Stimulated activated CD4-positive, alpha-beta T cell treated with anti-CD3 and anti-CD28 coated beads, Interleukin-4, amount 100 ng/mL, for 24 hours (primary cell): ENCODE measurements around the gene CES4A.
"Not testable (repeated sequence)": the region's sequence is repeated elsewhere in the genome, so short reads cannot be mapped to it uniquely, and the experiment has no call there.

Experiments
- DNase-seq: peaks from one replicate; pipeline ENCODE4 v3.0.0-alpha.2; 2020

Gene CES4A

DNA sequence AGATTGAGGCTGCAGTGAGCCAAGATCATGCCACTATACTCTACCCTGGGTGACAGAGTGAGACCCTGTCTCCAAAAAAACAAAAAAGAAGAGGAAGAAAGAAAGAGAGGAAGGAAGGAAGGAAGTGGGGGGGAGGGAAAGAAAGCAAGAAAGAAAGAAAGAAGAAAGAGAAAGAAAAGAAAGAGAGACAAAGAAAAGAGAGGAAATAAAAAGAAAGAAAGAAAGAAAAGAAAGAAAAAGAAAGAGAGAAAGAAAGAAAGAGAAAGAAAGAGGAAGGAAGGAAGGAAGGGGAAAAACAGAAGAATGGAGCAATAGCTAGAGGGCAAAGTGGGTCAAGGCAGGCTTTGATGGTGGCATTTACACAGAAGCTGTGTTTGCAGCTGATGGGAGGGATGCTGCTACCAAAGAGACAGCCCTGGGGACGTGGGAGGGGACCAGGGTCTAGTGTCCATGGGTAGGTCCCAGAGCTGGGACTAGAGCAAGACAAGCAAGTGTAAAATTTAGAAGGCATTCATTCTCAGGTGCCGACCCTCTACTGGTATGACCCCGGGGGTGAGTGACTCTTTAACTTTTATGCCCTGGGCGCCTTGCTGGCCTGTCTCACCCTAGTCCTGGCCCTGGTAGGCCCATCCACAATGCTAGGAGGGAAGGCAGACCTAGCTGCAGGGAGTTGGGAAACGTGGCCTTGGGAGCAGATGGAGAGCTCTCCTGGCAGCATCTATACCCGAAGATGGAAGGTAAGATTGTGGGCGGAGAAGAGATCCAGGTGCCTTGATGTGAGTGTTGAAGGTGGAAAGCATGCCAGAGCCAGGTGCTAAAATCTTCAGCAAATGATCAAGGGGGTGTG, 29.3 kb upstream of the CES4A start:
- DNase-seq, result no peak

DNA sequence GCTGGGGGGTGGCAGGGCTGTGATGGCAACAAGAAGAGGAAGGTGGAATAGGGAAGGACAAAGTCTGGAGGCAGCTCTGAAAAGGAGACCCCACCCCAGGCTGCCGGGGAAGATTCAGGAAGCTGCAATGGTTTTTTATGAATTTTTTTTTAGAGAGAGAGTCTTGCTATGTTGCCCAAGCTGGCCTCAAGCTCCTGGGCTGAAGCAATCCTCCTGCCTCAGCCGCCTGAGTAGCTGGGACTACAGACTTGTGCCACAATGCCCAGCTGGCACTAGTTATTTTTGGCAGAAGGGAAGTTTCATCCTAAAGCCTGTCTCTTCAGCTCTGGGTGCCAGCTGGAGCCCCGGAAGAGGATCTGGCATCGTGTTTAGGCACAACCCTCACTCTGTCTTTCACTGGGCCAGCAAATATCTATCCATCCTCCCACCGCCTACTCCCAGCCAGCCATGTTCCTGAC, 28.7 kb upstream of the CES4A start:
- DNase-seq, result no peak

DNA sequence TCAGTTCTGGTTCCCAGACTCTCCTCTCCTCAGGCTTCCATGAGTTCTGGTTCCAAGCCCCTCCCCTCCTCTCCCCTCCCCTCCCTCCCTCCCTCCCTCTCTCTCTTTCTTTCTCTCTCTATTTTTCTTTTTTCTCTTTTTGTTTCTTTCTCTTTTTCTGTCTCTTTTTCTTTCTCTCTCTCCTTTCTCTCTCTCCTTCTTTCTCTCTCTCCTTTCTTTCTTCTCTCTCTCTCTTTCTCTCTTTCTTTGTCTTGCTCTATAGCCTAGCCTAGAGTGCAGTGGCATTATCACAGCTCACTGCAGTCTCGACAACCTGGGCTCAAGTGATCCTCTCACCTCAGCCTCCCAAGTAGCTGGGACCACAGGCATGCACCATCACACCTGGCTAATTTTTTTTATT, 28.1 kb upstream of the CES4A start:
- DNase-seq, result no peak

DNA sequence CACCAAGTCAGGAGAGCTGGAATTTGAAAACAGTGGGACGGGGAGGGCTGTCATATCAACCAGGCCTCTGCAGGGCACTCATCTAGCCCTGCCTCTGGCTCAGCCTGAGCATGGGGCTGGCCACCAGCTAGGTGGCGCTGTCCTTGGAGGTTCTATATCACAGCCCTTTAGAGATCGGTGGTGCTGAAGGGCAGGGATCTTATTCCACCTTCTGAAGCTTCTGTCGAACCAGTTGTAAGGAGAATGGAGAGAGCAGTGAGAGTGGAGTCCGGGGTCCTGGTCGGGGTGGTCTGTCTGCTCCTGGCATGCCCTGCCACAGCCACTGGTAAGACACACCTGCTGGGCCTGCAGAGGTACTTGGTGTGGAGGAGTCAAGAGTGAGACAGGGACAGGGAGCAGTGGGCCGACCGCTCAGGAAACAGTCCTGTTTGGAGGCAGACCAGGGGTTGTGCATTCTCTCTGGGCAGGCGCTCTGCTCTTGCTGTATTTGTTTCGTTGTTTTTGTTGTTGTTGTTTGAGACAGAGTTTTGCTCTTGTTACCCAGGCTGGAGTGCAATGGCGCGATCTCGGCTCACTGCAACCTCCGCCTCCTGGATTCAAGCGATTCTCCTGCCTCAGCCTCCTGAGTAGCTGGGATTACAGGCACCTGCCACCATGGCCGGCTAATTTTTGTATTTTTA, 27.2 kb upstream of the CES4A start, which contains the start of gene CES3:
TSS of gene CES3 (plus strand) at position 202 of the 680 bp plus-strand sequence. CDS start at position 244, 42 bp downstream.
- peak; percentile 63 for DNase-seq

GRCh38 chr16:66961914-66962313, 26.5 kb upstream of the CES4A start:
- DNase-seq, result no peak

- no peak for DNase-seq
Measured at GRCh38 chr16:66964049-66964448, 24.3 kb upstream of the CES4A start.

- no peak for DNase-seq
Measured at GRCh38 chr16:66968847-66969246, 19.5 kb upstream of the CES4A start.

- no peak for DNase-seq
Measured at GRCh38 chr16:66970775-66971720, 17.3 kb upstream of the CES4A start.

DNA sequence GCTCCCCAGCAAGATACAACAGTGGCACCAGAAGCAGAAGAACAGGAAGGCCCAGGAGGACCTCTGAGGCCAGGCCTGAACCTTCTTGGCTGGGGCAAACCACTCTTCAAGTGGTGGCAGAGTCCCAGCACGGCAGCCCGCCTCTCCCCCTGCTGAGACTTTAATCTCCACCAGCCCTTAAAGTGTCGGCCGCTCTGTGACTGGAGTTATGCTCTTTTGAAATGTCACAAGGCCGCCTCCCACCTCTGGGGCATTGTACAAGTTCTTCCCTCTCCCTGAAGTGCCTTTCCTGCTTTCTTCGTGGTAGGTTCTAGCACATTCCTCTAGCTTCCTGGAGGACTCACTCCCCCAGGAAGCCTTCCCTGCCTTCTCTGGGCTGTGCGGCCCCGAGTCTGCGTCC, 15.4 kb upstream of the CES4A start:
- no peak for DNase-seq

DNA sequence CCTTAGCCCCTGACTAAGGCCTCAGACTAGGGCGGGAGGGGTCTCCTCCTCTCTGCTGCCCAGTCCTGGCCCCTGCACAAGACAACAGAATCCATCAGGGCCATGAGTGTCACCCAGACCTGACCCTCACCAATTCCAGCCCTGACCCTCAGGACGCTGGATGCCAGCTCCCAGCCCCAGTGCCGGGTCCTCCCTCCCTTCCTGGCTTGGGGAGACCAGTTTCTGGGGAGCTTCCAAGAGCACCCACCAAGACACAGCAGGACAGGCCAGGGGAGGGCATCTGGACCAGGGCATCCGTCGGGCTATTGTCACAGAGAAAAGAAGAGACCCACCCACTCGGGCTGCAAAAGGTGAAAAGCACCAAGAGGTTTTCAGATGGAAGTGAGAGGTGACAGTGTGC, 14.7 kb upstream of the CES4A start:
- no peak for DNase-seq

GRCh38 chr16:66974156-66974931, 14.0 kb upstream of the CES4A start:
- DNase-seq, result not testable (repeated sequence)

DNA sequence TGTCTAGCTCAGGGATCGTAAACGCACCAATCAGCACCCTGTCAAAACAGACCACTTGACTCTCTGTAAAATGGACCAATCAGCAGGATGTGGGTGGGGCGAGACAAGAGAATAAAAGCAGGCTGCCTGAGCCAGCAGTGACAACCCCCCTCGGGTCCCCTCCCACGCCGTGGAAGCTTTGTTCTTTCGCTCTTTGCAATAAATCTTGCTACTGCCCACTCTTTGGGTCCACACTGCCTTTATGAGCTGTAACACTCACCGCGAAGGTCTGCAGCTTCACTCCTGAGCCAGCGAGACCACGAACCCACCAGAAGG, 13.5 kb upstream of the CES4A start:
- peak; percentile 54 for DNase-seq

DNA sequence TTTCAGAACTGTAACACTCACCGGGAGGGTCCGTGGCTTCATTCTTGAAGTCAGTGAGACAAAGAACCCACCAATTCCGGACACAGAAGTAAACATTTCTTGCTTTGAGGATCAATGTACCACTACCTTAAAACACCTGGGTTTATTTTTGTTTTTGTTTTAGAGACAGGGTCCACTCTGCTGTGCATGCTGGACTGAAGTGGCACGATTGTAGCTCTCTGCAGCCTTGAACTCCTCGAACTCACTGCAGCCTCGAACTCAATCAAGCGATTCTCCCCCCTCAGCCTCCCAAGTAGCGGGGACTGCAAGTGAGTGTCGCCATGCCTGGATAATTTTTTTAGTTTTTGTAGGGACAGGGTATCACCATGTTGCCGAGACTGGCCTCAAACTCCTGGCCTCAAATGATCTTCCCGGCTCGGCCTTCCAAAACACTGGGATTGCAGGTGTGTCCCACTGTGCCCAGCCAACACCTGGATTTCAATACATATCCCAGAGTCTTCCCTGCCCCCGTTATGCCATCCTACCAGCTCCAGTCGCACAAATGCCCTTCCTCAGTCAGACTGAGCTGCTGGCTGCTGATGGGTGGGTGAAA, 13.0 kb upstream of the CES4A start:
- no peak for DNase-seq

DNA sequence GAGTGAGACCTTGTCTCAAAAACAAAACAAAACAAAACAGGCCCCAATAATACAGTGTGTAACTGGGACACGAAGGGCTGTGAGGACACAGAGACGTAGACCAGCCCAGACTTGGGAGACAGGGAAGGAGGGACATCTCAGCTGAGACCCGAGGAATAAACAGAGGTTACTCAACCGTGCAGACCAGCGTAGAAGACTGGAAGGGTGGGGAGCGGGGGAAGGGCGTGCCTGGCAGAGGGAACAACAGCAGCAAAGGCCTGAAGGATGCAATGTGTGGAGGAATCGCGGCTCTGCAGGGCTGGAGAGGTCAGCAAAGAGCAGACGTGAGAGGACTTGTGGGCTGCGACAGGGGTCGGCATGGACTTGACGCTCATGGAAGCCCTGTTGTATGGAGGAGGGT, 11.6 kb upstream of the CES4A start:
- DNase-seq, result no peak

DNA sequence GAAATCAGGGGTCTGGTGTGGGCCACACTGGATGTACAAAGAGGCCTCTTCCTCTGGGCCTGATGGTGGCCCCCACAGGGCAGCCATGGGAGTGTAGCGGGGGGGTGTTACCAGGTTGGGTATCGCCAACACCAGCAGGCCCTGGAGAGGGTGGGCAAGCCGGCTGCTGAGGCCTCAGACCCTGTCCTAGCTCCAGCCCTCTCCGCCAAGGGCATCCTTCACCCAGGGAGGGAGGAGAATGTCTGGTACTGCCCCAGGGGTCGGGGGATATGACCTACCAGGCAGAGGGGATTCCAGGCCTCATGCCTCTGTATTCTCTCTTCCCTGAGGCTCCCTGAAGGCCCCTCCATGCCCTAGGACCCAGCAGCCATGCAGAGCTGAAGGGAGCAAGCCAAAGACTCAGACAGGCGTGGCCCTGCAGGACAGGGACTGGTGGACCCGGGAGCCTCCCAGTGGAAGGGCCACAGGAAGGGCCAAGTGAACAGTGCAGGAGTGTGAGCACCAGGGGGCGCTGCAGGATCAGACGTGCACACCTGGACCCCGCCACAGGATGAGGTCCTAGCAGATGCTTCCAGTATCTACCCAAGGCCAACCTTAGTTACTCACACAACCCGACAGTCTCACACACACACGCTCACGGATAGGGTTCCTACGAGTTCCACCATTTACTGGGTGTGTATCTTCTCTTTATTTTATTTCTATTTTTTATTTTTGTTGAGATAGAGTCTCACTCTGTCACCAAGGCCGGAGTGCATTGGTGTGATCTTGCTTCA, 10.9 kb upstream of the CES4A start:
- peak; percentile 93 for DNase-seq

- DNase-seq, result no peak
Measured at GRCh38 chr16:66979011-66979717, 9.2 kb upstream of the CES4A start.

GRCh38 chr16:66983033-66983432, 5.4 kb upstream of the CES4A start:
- DNase-seq, result no peak

DNA sequence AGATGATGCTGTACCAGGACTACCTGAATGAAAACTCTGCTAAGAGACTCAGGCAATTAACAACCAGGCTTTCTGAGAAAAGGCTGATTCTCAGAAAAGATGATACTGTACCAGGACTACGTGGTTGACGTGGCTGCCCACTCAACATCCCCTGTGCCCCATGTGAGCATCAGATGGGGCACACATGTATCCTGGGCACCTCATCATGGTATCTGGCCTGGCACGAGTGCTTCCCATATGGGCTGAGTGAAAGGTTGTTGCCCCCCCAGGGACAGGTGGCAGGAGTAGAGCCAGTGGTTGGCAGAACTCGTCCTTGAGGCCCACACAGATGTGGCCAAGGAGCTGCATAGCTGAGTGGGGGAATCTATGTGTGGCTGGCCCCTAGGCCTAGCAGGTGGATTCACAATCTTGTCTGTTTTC, 3.5 kb upstream of the CES4A start:
- DNase-seq, result peak; percentile 72

GRCh38 chr16:66986559-66986958, 1.8 kb upstream of the CES4A start:
- DNase-seq, result no peak

DNA sequence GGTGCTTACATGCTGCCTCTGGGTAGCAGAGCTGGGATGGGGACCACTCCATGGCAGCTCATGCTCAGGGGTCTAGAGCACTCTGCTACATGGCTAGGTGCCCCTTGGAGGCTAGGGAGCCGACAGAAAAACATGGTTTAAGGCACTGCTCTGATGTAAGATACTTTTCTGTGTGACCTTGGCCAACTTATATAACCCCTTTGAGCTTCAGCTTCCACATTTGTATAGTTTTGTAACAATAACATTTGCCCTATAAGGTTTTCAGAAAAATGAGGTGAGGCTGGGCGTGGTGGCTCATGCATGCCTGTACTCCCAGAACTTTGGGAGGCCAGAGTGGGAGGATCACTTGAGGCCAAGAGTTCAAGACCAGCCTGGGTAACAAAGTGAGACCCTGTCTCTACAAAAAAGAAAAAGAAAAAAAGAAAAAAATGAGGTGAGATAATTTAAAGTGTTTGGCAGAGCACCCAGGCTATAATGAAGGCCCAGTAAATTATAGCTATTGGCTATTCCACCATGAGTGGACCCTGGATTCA, 3.2 kb downstream of the CES4A start:
- DNase-seq, result no peak
